Erythroblast (primary cell): ENCODE data around the gene HACD2.
"Not testable (repeated sequence)": the region's sequence is repeated elsewhere in the genome, so short reads cannot be mapped to it uniquely, and the experiment has no call there.

Experiments used
- GATA1 ChIP-seq: IDR thresholded peaks from 2 replicates; pipeline ENCODE4 v1.6.1; 2011; ENCODE audit warnings: low read depth, mild to moderate bottlenecking, control low read depth, low read length, moderate library complexity
- POLR2A ChIP-seq: IDR thresholded peaks from 2 replicates; pipeline ENCODE4 v1.6.1; 2011; ENCODE audit warnings: mild to moderate bottlenecking, low read length

GRCh38 chr3:123611674-123612073, 26.8 kb upstream of the HACD2 start:
- TF ChIP-seq POLR2A, GATA1: not testable (repeated sequence)
